ENCODE results near the gene TSSK2. TPM values are rescaled to one million over a fixed set of nuclear protein-coding genes. Genes with fewer than 3 reads are reported as not detected.

The TSSK2 gene
- total and polyA plus RNA-seq, 2 of the 8 experiments (the other 6 are each of a cell fraction or from before 2014, with no cell fraction given), result not detected

GRCh38 chr22:19125011-19125410, 6.1 kb upstream of the TSSK2 start:
- H2BK15ac ChIP-seq (ENCODE audit: low read length), result no peak overlapping the region
- peaks cover 9% of the 10 kb centered on the region for H3K79me1 ChIP-seq (ENCODE audit: low read depth, low read length)
- no peak overlapping the region for H2BK120ac ChIP-seq (replicated peaks; ENCODE audit: low read depth, low read length)
- H2AFZ ChIP-seq (ENCODE audit: low read length), result no peak overlapping the region
- H4K20me1 ChIP-seq (replicated peaks in 1 of 2; ENCODE audit: control insufficient read depth in 1 of 2, insufficient read depth in 2 of 2, low read length in 2 of 2), result peaks cover 9 to 13% of the 10 kb centered on the region in 2 experiments
- no peaks in the 10 kb centered on the region; a peak in 1 of 8 replicates for H3K36me3 ChIP-seq (ENCODE audit: control insufficient read depth in 2 of 4, insufficient read depth in 4 of 4, low read length in 3 of 4)
- no peak overlapping the region for H3K9ac ChIP-seq (replicated peaks in 1 of 4; ENCODE audit: extremely low read depth in 1 of 4, low read depth in 3 of 4, low read length in 3 of 4)
- H3K4me1 ChIP-seq (replicated peaks in 1 of 4; ENCODE audit: control insufficient read depth in 3 of 4, insufficient read depth in 4 of 4, low read length in 3 of 4), result peaks cover 0 to 9% (median 6%) of the 10 kb centered on the region in 4 experiments; a peak in 5 of 7 replicates
- H3K79me2 ChIP-seq (ENCODE audit: control insufficient read depth in 1 of 2, insufficient read depth in 2 of 2, low read length in 2 of 2), result peaks cover 0 to 17% of the 10 kb centered on the region in 2 experiments; a peak in 3 of 4 replicates
- H3K23ac ChIP-seq (ENCODE audit: insufficient read length), result no peak overlapping the region
- ChIA-PET CTCF (ENCODE audit: partially characterized antibody) (interaction anchor here (1.1 to 1.9 kb wide), 3 partner anchors 19 to 350 kb away, joined by 3 to 6 read pairs (median 3); partner anchors contain the start of gene ESS2), POLR2A (ENCODE audit: partially characterized antibody) (no interaction called here)
- H3K4me2 ChIP-seq (ENCODE audit: insufficient read depth in 1 of 2, low read depth in 2 of 2, low read length in 2 of 2), result no peak overlapping the region
- H4K91ac ChIP-seq (replicated peaks; ENCODE audit: insufficient read length, low read length), result no peak overlapping the region
- no peak overlapping the region for H4K8ac ChIP-seq (ENCODE audit: extremely low read depth, insufficient read depth, low read length)
- no peak overlapping the region for H2BK12ac ChIP-seq (ENCODE audit: low read depth, low read length)
- H2AK5ac ChIP-seq (ENCODE audit: low read depth, low read length), result no peak overlapping the region
- no peak overlapping the region for H3K27ac ChIP-seq (ENCODE audit: low read depth, low read length)
- H3K14ac ChIP-seq (ENCODE audit: insufficient read length), result no peak overlapping the region
- 94% methylated on average over 11 of the region's 11 CpGs; no CpG with 5 or more reads in 1 of the 2 experiments for WGBS, 2 experiments (ENCODE audit: extremely low coverage in 1 of 2, insufficient coverage in 1 of 2, insufficient read length in 1 of 2, insufficient replicate concordance in 2 of 2, low coverage in 1 of 2, low lambda C conversion rate in 2 of 2, missing lambda C conversion rate in 1 of 2)
- no peak overlapping the region for H3K4me3 ChIP-seq (ENCODE audit: extremely low read depth in 1 of 4, insufficient read depth in 2 of 4, low read depth in 3 of 4, low read length in 4 of 4)
- peaks cover 9% of the 10 kb centered on the region for H3K23me2 ChIP-seq (ENCODE audit: low read depth, low read length)
- H2BK5ac ChIP-seq (ENCODE audit: low read depth, low read length), result no peak overlapping the region
- 0 out of 7 replicates have a peak, but pooled peaks cover 0 to 2% (median 0%) of the 10 kb centered on the region in 4 experiments for H3K27me3 ChIP-seq (replicated peaks in 1 of 4; ENCODE audit: control insufficient read depth in 3 of 4, extremely low read depth in 1 of 4, insufficient read depth in 3 of 4, low read length in 3 of 4)
- no peak overlapping the region for H4K5ac ChIP-seq (ENCODE audit: insufficient read length, low read depth, low read length)
- no peak for FAIRE-seq
- no peak overlapping the region for H3K18ac ChIP-seq (ENCODE audit: extremely low read depth, low read length)
- no peak overlapping the region; the same call in 1 of the 2 replicates for H2BK20ac ChIP-seq (ENCODE audit: low read length)
- H3K9me3 ChIP-seq (ENCODE audit: insufficient read depth in 2 of 2, low read depth in 1 of 2, low read length in 1 of 2), result no peaks in the 10 kb centered on the region
- DNase-seq (ENCODE audit: low read depth in 1 of 2, low spot score in 2 of 2), result no peak
- H3K56ac ChIP-seq (replicated peaks; ENCODE audit: insufficient read length, low read depth, low read length), result no peak overlapping the region
- no peak overlapping the region for H3K4ac ChIP-seq (replicated peaks; ENCODE audit: insufficient read length, low read depth, low read length)
- TF ChIP-seq EP300 (IDR thresholded peaks at IDR 0.05; ENCODE audit: borderline replicate concordance in 1 of 2, low read depth in 2 of 2, low read length in 2 of 2), result no peak
- no peak for TF ChIP-seq SP2 (IDR thresholded peaks at IDR 0.05; ENCODE audit: low read length)
- no peak for TF ChIP-seq KDM1A (IDR thresholded peaks at IDR 0.05; ENCODE audit: borderline replicate concordance, low read length)
- no peak for TF ChIP-seq CREB1 (IDR thresholded peaks at IDR 0.05)
- TF ChIP-seq RBBP5 (IDR thresholded peaks at IDR 0.05; ENCODE audit: borderline replicate concordance, low read depth, low read length), result no peak
- TF ChIP-seq BCL11A (IDR thresholded peaks at IDR 0.05; ENCODE audit: low read depth in 2 of 2, low read length in 2 of 2), result no peak
- no peak for TF ChIP-seq TBP (IDR thresholded peaks at IDR 0.05; ENCODE audit: low read depth, low read length)
- no peak for TF ChIP-seq SP1 (IDR thresholded peaks at IDR 0.05; ENCODE audit: low read depth, low read length)
- no peak for TF ChIP-seq SP4 (IDR thresholded peaks at IDR 0.05; ENCODE audit: low read length)
- no peak for TF ChIP-seq FOSL1 (IDR thresholded peaks at IDR 0.05; ENCODE audit: insufficient read depth, low read depth, low read length)
- no peak for TF ChIP-seq SUZ12 (IDR thresholded peaks at IDR 0.05; ENCODE audit: low read length)
- TF ChIP-seq CHD1 (IDR thresholded peaks at IDR 0.05; ENCODE audit: low read depth, low read length), result no peak
- TF ChIP-seq SAP30 (IDR thresholded peaks at IDR 0.05; ENCODE audit: insufficient read depth, insufficient replicate concordance, low read length), result no peak
- no peak for TF ChIP-seq MAFK (IDR thresholded peaks at IDR 0.05; ENCODE audit: low read depth, low read length)

Measured in H1 (cell line).